ENCODE data around the gene SLC41A3. TPM values are rescaled to one million over a fixed set of nuclear protein-coding genes. Genes with fewer than 3 reads are reported as not detected.

SLC41A3 gene
- total RNA-seq, 2 donors from 2014 or later = 44.7 to 49.0 TPM

Other genes starting within 250 kb of the SLC41A3 start
- not detected for gene ROPN1B, start 114.9 kb downstream of the SLC41A3 start, total RNA-seq
- gene ALDH1L1, start 96.5 kb upstream of the SLC41A3 start, total RNA-seq = 10 to 100 TPM in 1 of 2 donors, 1 to 10 TPM in 1; 5.6 to 12.4 TPM